ENCODE data around the gene DENND4B. TPM values are rescaled to one million over a fixed set of nuclear protein-coding genes. Genes with fewer than 3 reads are reported as not detected.

Gene DENND4B
- total RNA-seq, 1 experiment from 2014 or later, result 39.6 TPM

- no peaks in the 10 kb centered on the region for H3K9me2 ChIP-seq (replicated peaks; ENCODE audit: insufficient read depth, low read length)
- H3K4me3 ChIP-seq (ENCODE audit: low read length), result peak overlapping the region; percentile 86
- no peaks in the 10 kb centered on the region for H3K27me3 ChIP-seq (ENCODE audit: low read length)
- H3K9ac ChIP-seq (ENCODE audit: low read length), result peak overlapping the region; percentile 94
- peaks cover 64% of the 10 kb centered on the region for H3K4me1 ChIP-seq (ENCODE audit: low read length)
- H3K79me2 ChIP-seq (ENCODE audit: low read length), result peaks cover 40% of the 10 kb centered on the region
- peak; percentile 49 for DNase-seq
- peaks cover 8% of the 10 kb centered on the region; the same call in 1 of the 2 replicates for H3K36me3 ChIP-seq (ENCODE audit: insufficient read depth, low read length)
- H3K4me2 ChIP-seq (ENCODE audit: low read depth, low read length, poor library complexity, severe bottlenecking), result peak overlapping the region; percentile 93
- peak overlapping the region; percentile 65 for H3K27ac ChIP-seq (ENCODE audit: low read length)
- no peaks in the 10 kb centered on the region for H4K20me1 ChIP-seq (ENCODE audit: insufficient read depth, low read depth, low read length)
- 0 out of 2 replicates have a peak overlapping the region, but pooled peaks have one; percentile 28 for H2AFZ ChIP-seq (ENCODE audit: low read length)
- no peaks in the 10 kb centered on the region for H3K9me3 ChIP-seq (ENCODE audit: low read length)
Measured at GRCh38 chr1:153963850-153964331, 17.4 kb upstream of the DENND4B start.

- Histone ChIP-seq H3K27me3 (ENCODE audit: low read length) (no peaks in the 10 kb centered on the region), H3K79me2 (ENCODE audit: low read length) (peaks cover 37% of the 10 kb centered on the region), H3K36me3 (ENCODE audit: insufficient read depth, low read length) (peaks cover 8% of the 10 kb centered on the region; the same call in 1 of the 2 replicates), H2AFZ (ENCODE audit: low read length) (0 out of 2 replicates have a peak within 1 kb of the TSS, but pooled peaks have one; percentile 28), H3K9me2 (replicated peaks; ENCODE audit: insufficient read depth, low read length) (no peaks in the 10 kb centered on the region), H4K20me1 (ENCODE audit: insufficient read depth, low read depth, low read length) (no peaks in the 10 kb centered on the region), H3K9ac (ENCODE audit: low read length) (peak within 1 kb of the TSS; percentile 94), H3K4me1 (ENCODE audit: low read length) (peaks cover 61% of the 10 kb centered on the region), H3K9me3 (ENCODE audit: low read length) (no peaks in the 10 kb centered on the region), H3K27ac (ENCODE audit: low read length) (peak within 1 kb of the TSS; percentile 86), H3K4me3 (ENCODE audit: low read length) (peak within 1 kb of the TSS; percentile 86), H3K4me2 (ENCODE audit: low read depth, low read length, poor library complexity, severe bottlenecking) (peak within 1 kb of the TSS; percentile 93)
- DNase-seq, result peak; percentile 98
Measured at GRCh38 chr1:153963030-153963849, 16.7 kb upstream of the DENND4B start, which contains the start of gene SLC39A1. Gene SLC39A1 (minus strand): TSS chr1:153963537. CDS start chr1:153962715, 822 bp downstream.

GRCh38 chr1:153962088-153963029 is 15.8 kb upstream of the DENND4B start:
- H3K9me3 ChIP-seq (ENCODE audit: low read length), result no peaks in the 10 kb centered on the region
- H3K4me3 ChIP-seq (ENCODE audit: low read length), result peak overlapping the region; percentile 86
- no peak overlapping the region for H2AFZ ChIP-seq (ENCODE audit: low read length)
- peak overlapping the region; percentile 93 for H3K4me2 ChIP-seq (ENCODE audit: low read depth, low read length, poor library complexity, severe bottlenecking)
- peaks cover 42% of the 10 kb centered on the region for H3K79me2 ChIP-seq (ENCODE audit: low read length)
- DNase-seq, result peak; percentile 70
- peaks cover 2% of the 10 kb centered on the region; the same call in 1 of the 2 replicates for H4K20me1 ChIP-seq (ENCODE audit: insufficient read depth, low read depth, low read length)
- peak overlapping the region; percentile 86 for H3K27ac ChIP-seq (ENCODE audit: low read length)
- no peaks in the 10 kb centered on the region for H3K9me2 ChIP-seq (replicated peaks; ENCODE audit: insufficient read depth, low read length)
- H3K36me3 ChIP-seq (ENCODE audit: insufficient read depth, low read length), result peaks cover 8% of the 10 kb centered on the region; the same call in 1 of the 2 replicates
- H3K4me1 ChIP-seq (ENCODE audit: low read length), result peaks cover 57% of the 10 kb centered on the region
- H3K9ac ChIP-seq (ENCODE audit: low read length), result peak overlapping the region; percentile 94
- H3K27me3 ChIP-seq (ENCODE audit: low read length), result no peaks in the 10 kb centered on the region

GRCh38 chr1:153961421-153961820 is 14.9 kb upstream of the DENND4B start:
- Histone ChIP-seq H2AFZ (ENCODE audit: low read length) (no peak overlapping the region), H3K79me2 (ENCODE audit: low read length) (peaks cover 45% of the 10 kb centered on the region), H3K27me3 (ENCODE audit: low read length) (no peaks in the 10 kb centered on the region), H3K9ac (ENCODE audit: low read length) (peak overlapping the region; percentile 94), H3K9me3 (ENCODE audit: low read length) (no peaks in the 10 kb centered on the region), H3K27ac (ENCODE audit: low read length) (peak overlapping the region; percentile 86), H3K9me2 (replicated peaks; ENCODE audit: insufficient read depth, low read length) (no peaks in the 10 kb centered on the region), H4K20me1 (ENCODE audit: insufficient read depth, low read depth, low read length) (peaks cover 12% of the 10 kb centered on the region; the same call in 1 of the 2 replicates), H3K36me3 (ENCODE audit: insufficient read depth, low read length) (peaks cover 8% of the 10 kb centered on the region; the same call in 1 of the 2 replicates), H3K4me1 (ENCODE audit: low read length) (peaks cover 63% of the 10 kb centered on the region), H3K4me2 (ENCODE audit: low read depth, low read length, poor library complexity, severe bottlenecking) (peak overlapping the region; percentile 93), H3K4me3 (ENCODE audit: low read length) (peak overlapping the region; percentile 86)
- no peak for DNase-seq

GRCh38 chr1:153960206-153960605 is 13.7 kb upstream of the DENND4B start:
- Histone ChIP-seq H3K79me2 (ENCODE audit: low read length) (peaks cover 53% of the 10 kb centered on the region), H3K9me3 (ENCODE audit: low read length) (no peaks in the 10 kb centered on the region), H3K36me3 (ENCODE audit: insufficient read depth, low read length) (peaks cover 8% of the 10 kb centered on the region; the same call in 1 of the 2 replicates), H3K4me3 (ENCODE audit: low read length) (no peak overlapping the region), H3K9ac (ENCODE audit: low read length) (no peak overlapping the region), H2AFZ (ENCODE audit: low read length) (no peak overlapping the region), H3K27ac (ENCODE audit: low read length) (no peak overlapping the region), H4K20me1 (ENCODE audit: insufficient read depth, low read depth, low read length) (peaks cover 20% of the 10 kb centered on the region; the same call in 1 of the 2 replicates), H3K4me2 (ENCODE audit: low read depth, low read length, poor library complexity, severe bottlenecking) (no peak overlapping the region), H3K27me3 (ENCODE audit: low read length) (no peaks in the 10 kb centered on the region), H3K4me1 (ENCODE audit: low read length) (peaks cover 65% of the 10 kb centered on the region), H3K9me2 (replicated peaks; ENCODE audit: insufficient read depth, low read length) (no peaks in the 10 kb centered on the region)
- DNase-seq, result no peak

- Histone ChIP-seq H3K4me3 (ENCODE audit: low read length) (no peak overlapping the region), H3K9me3 (ENCODE audit: low read length) (no peaks in the 10 kb centered on the region), H3K9ac (ENCODE audit: low read length) (0 out of 2 replicates have a peak overlapping the region, but pooled peaks have one; percentile 43), H2AFZ (ENCODE audit: low read length) (no peak overlapping the region), H3K27ac (ENCODE audit: low read length) (0 out of 2 replicates have a peak overlapping the region, but pooled peaks have one; percentile 24), H3K27me3 (ENCODE audit: low read length) (no peaks in the 10 kb centered on the region), H3K36me3 (ENCODE audit: insufficient read depth, low read length) (peaks cover 14% of the 10 kb centered on the region; the same call in 1 of the 2 replicates), H3K9me2 (replicated peaks; ENCODE audit: insufficient read depth, low read length) (no peaks in the 10 kb centered on the region), H3K4me1 (ENCODE audit: low read length) (peaks cover 62% of the 10 kb centered on the region), H3K79me2 (ENCODE audit: low read length) (peaks cover 61% of the 10 kb centered on the region), H4K20me1 (ENCODE audit: insufficient read depth, low read depth, low read length) (peaks cover 20% of the 10 kb centered on the region; the same call in 1 of the 2 replicates), H3K4me2 (ENCODE audit: low read depth, low read length, poor library complexity, severe bottlenecking) (peak overlapping the region; percentile 86)
- DNase-seq, result no peak
Measured at GRCh38 chr1:153959454-153959853, 12.9 kb upstream of the DENND4B start.

- Histone ChIP-seq H3K79me2 (ENCODE audit: low read length) (peaks cover 66% of the 10 kb centered on the region), H3K9ac (ENCODE audit: low read length) (peak overlapping the region; percentile 43), H3K4me2 (ENCODE audit: low read depth, low read length, poor library complexity, severe bottlenecking) (peak overlapping the region; percentile 86), H3K27me3 (ENCODE audit: low read length) (no peaks in the 10 kb centered on the region), H3K9me2 (replicated peaks; ENCODE audit: insufficient read depth, low read length) (no peaks in the 10 kb centered on the region), H4K20me1 (ENCODE audit: insufficient read depth, low read depth, low read length) (peaks cover 20% of the 10 kb centered on the region; the same call in 1 of the 2 replicates), H3K4me1 (ENCODE audit: low read length) (peaks cover 57% of the 10 kb centered on the region), H3K27ac (ENCODE audit: low read length) (0 out of 2 replicates have a peak overlapping the region, but pooled peaks have one; percentile 24), H3K36me3 (ENCODE audit: insufficient read depth, low read length) (peaks cover 19% of the 10 kb centered on the region; the same call in 1 of the 2 replicates), H2AFZ (ENCODE audit: low read length) (no peak overlapping the region), H3K4me3 (ENCODE audit: low read length) (peak overlapping the region; percentile 81; the same call in 1 of the 2 replicates), H3K9me3 (ENCODE audit: low read length) (no peaks in the 10 kb centered on the region)
- no peak for DNase-seq
Measured at GRCh38 chr1:153958961-153959260, 12.4 kb upstream of the DENND4B start.

All from Karpas-422 (cell line).